Common myeloid progenitor, CD34-positive (primary cell): ENCODE data around the gene ZNF112.

Source experiments
- CTCF ChIA-PET: fragments of 350-600 bp; sonication (Branson Sonifier 250); formaldehyde crosslinking; loops from one replicate; lab custom pipeline; 2021; ENCODE audit warnings: antibody characterized with exemption; lab: Charles Lee
- POLR2A ChIA-PET: fragments of 350-600 bp; sonication (Branson Sonifier 250); formaldehyde crosslinking; loops from one replicate; lab custom pipeline; 2021; ENCODE audit warnings: antibody characterized with exemption; lab: Charles Lee
- DNase-seq, 3 donors: peaks; one replicate each; pipeline versions ENCODE4 v3.0.0 to v3.0.0-alpha.2; 2013
- H3K27ac ChIP-seq, 2 experiments: 1 replicate in 1 of 2; 2 replicates in 1 of 2; pipeline ENCODE4 v1.7.0; 2013; ENCODE audit warnings: inconsistent platforms in 2 of 2, low read length in 2 of 2, mild to moderate bottlenecking in 2 of 2, low read depth in 1 of 2, moderate library complexity in 1 of 2; ENCODE audit not compliant: severe bottlenecking in 2 of 2, insufficient read depth in 1 of 2, poor library complexity in 1 of 2
- H3K27me3 ChIP-seq, 5 experiments: replicated peaks in 2 of 5; 1 replicate in 3 of 5; 2 replicates in 2 of 5; pipeline versions ENCODE4 v1.6.1 to v1.7.0; 2013; ENCODE audit warnings: low read length in 4 of 5, mild to moderate bottlenecking in 2 of 5, moderate library complexity in 2 of 5, inconsistent platforms in 1 of 5; ENCODE audit not compliant: insufficient read depth in 5 of 5, control insufficient read depth in 4 of 5
- H3K36me3 ChIP-seq, 4 experiments: 1 replicate in 2 of 4; 2 replicates in 2 of 4; pipeline versions ENCODE4 v1.6.1 to v1.7.0; 2013; ENCODE audit warnings: low read length in 3 of 4, control low read depth in 1 of 4, mild to moderate bottlenecking in 1 of 4; ENCODE audit not compliant: control insufficient read depth in 4 of 4, insufficient read depth in 4 of 4
- H3K4me1 ChIP-seq, 4 experiments: 1 replicate in 3 of 4; 2 replicates in 1 of 4; pipeline versions ENCODE4 v1.6.1 to v1.7.1; 2013; ENCODE audit warnings: low read length in 3 of 4, mild to moderate bottlenecking in 3 of 4, control low read depth in 1 of 4, inconsistent platforms in 1 of 4, moderate library complexity in 1 of 4; ENCODE audit not compliant: control insufficient read depth in 4 of 4, insufficient read depth in 4 of 4; ENCODE audit errors: control extremely low read depth in 1 of 4
- H3K4me3 ChIP-seq, 7 experiments: 1 replicate in 4 of 7; 2 replicates in 3 of 7; pipeline versions ENCODE4 v1.5.1 to v1.7.0; 2013; ENCODE audit warnings: mild to moderate bottlenecking in 7 of 7, low read length in 6 of 7, moderate library complexity in 6 of 7, inconsistent platforms in 2 of 7, low read depth in 2 of 7, control low read depth in 1 of 7; ENCODE audit not compliant: insufficient read depth in 4 of 7, control insufficient read depth in 1 of 7; ENCODE audit errors: extremely low read depth in 1 of 7
- H3K9me3 ChIP-seq, 5 experiments: 1 replicate in 4 of 5; 2 replicates in 1 of 5; pipeline versions ENCODE4 v1.6.1 to v1.7.1; 2013; ENCODE audit warnings: low read length in 4 of 5, mild to moderate bottlenecking in 2 of 5, inconsistent platforms in 1 of 5, low read depth in 1 of 5, moderate library complexity in 1 of 5; ENCODE audit not compliant: control insufficient read depth in 4 of 5, insufficient read depth in 2 of 5; ENCODE audit errors: control extremely low read depth in 1 of 5
- WGBS: methylation state at CpG from one replicate; pipeline ENCODE4 v1.1.5; 2013; ENCODE audit not compliant: insufficient coverage; 5-methylcytosine and 5-hydroxymethylcytosine counted together

Gene ZNF112

GRCh38 chr19:44284968-44285367, 71.5 kb downstream of the ZNF112 start:
- POLR2A ChIA-PET, result no interaction called here
- CTCF ChIA-PET, result no interaction called here

DNA sequence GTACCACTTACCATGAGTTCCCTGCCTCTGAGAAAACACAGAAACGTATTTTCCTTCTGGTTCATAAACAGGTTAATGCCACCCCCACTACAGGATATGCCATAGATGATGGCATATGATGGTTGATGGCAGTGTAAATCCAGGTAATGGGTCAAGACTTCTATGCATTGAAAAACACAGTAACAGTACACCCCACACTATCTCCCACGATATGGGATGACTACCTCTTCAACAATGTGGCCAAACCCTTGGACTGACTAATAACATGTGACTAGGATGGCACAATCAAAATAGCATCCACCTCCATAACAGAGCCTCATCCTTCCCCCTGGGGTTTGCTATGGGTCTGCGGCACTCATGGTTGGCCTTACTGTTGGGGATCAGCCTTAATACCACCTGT, 73.6 kb downstream of the ZNF112 start:
- CTCF ChIA-PET, result no interaction called here
- peaks cover 0 to 6% (median 0%) of the 10 kb centered on the region in 4 experiments for H3K4me1 ChIP-seq
- no peak overlapping the region for H3K4me3 ChIP-seq
- POLR2A ChIA-PET, result no interaction called here
- H3K27me3 ChIP-seq, result no peaks in the 10 kb centered on the region
- no peak for DNase-seq
- H3K36me3 ChIP-seq, result peaks cover 9 to 17% (median 10%) of the 10 kb centered on the region in 4 experiments
- H3K9me3 ChIP-seq, result peaks cover 12 to 86% (median 22%) of the 10 kb centered on the region in 5 experiments
- no CpG with 5 or more reads among the region's 3 CpGs for WGBS
- no peak overlapping the region for H3K27ac ChIP-seq

More at GRCh38 chr19:44284968-44285367, 71.5 kb downstream of the ZNF112 start:
- Histone ChIP-seq H3K4me3 (no peak overlapping the region), H3K27me3 (no peaks in the 10 kb centered on the region), H3K27ac (no peak overlapping the region), H3K36me3 (peaks cover 26 to 38% (median 29%) of the 10 kb centered on the region in 4 experiments), H3K9me3 (peaks cover 15 to 88% (median 32%) of the 10 kb centered on the region in 5 experiments), H3K4me1 (peaks cover 0 to 6% (median 0%) of the 10 kb centered on the region in 4 experiments)
- no peak for DNase-seq
- 100% methylated on average over 4 of the region's 4 CpGs for WGBS

DNA sequence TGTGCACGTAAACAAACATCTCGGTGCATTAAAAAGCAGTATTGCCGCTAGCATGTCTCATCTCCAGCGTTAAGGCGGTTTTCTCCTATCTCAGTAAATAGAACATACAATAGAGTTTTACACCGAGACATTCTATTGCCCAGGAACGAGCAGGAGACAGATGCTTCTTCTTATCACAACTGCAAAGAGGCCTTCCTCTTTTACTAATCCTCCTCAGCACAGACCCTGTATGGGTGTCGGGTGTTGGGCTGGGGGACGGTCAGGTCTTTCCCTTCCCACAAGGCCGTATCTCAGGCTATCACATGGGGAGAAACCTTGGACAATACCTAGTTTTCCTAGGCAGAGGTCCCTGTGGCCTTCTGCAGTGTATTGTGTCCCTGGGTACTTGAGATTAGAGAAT, 75.6 kb downstream of the ZNF112 start:
- ChIA-PET POLR2A (no interaction called here), CTCF (no interaction called here)
- peaks cover 0 to 6% (median 0%) of the 10 kb centered on the region in 4 experiments for H3K4me1 ChIP-seq
- no peaks in the 10 kb centered on the region for H3K27me3 ChIP-seq
- peak in 1 of 3 donors; percentile 5 for DNase-seq
- H3K9me3 ChIP-seq, result peaks cover 0 to 82% (median 23%) of the 10 kb centered on the region in 5 experiments
- no peak overlapping the region for H3K27ac ChIP-seq
- H3K36me3 ChIP-seq, result peaks cover 0 to 10% (median 3%) of the 10 kb centered on the region in 4 experiments
- H3K4me3 ChIP-seq, result no peak overlapping the region
- WGBS, result 96% methylated on average over 7 of the region's 10 CpGs

GRCh38 chr19:44278181-44278690, 78.2 kb downstream of the ZNF112 start:
- Histone ChIP-seq H3K36me3 (peaks cover 9 to 26% (median 10%) of the 10 kb centered on the region in 4 experiments), H3K4me3 (no peak overlapping the region), H3K27me3 (no peaks in the 10 kb centered on the region), H3K9me3 (peaks cover 13 to 86% (median 23%) of the 10 kb centered on the region in 5 experiments), H3K4me1 (peaks cover 0 to 6% (median 0%) of the 10 kb centered on the region in 4 experiments), H3K27ac (no peak overlapping the region)
- 100% methylated on average over 1 of the region's 4 CpGs for WGBS
- no peak for DNase-seq
- ChIA-PET POLR2A (no interaction called here), CTCF (no interaction called here)

GRCh38 chr19:44277331-44277730, 79.1 kb downstream of the ZNF112 start:
- no peak overlapping the region for H3K4me3 ChIP-seq
- peaks cover 9 to 27% (median 13%) of the 10 kb centered on the region in 4 experiments for H3K36me3 ChIP-seq
- WGBS, result 100% methylated on average over 1 of the region's 1 CpG
- peaks cover 14 to 86% (median 22%) of the 10 kb centered on the region in 5 experiments for H3K9me3 ChIP-seq
- ChIA-PET CTCF (no interaction called here), POLR2A (no interaction called here)
- no peak overlapping the region for H3K27ac ChIP-seq
- peaks cover 0 to 6% (median 0%) of the 10 kb centered on the region in 4 experiments for H3K4me1 ChIP-seq
- DNase-seq, result no peak
- H3K27me3 ChIP-seq, result no peaks in the 10 kb centered on the region
